Suprapubic skin (tissue), 4 donors: ENCODE results near the gene COL25A1. TPM values are rescaled to one million over a fixed set of nuclear protein-coding genes. Genes with fewer than 3 reads are reported as not detected.
"Not testable (repeated sequence)": the region's sequence is repeated elsewhere in the genome, so short reads cannot be mapped to it uniquely, and the experiment has no call there.

ENCODE experiments used
- DNase-seq, 2 donors: peaks; one replicate each; pipeline ENCODE4 v3.0.0-alpha.2; 2019; ENCODE audit warnings: low spot score in 2 of 2
- H3K27ac ChIP-seq: fragments of 200-600 bp; sonication (generic); one replicate; pipeline ENCODE4 v1.5.1; 2019
- H3K27me3 ChIP-seq: fragments of 200-600 bp; sonication (generic); one replicate; pipeline ENCODE4 v1.5.1; 2019
- H3K36me3 ChIP-seq: fragments of 200-600 bp; sonication (generic); one replicate; pipeline ENCODE4 v1.5.1; 2019
- H3K4me1 ChIP-seq: fragments of 200-600 bp; sonication (generic); one replicate; pipeline ENCODE4 v1.5.1; 2019
- H3K4me3 ChIP-seq: fragments of 200-600 bp; sonication (generic); one replicate; pipeline ENCODE4 v1.5.1; 2019; ENCODE audit warnings: mild to moderate bottlenecking
- H3K9me3 ChIP-seq: fragments of 200-600 bp; sonication (generic); one replicate; pipeline ENCODE4 v1.5.1; 2019
- EP300 ChIP-seq: sonication (generic); formaldehyde crosslinking; IDR thresholded peaks from one replicate; pipeline ENCODE4 v1.6.1; 2017; ENCODE audit warnings: antibody characterized with exemption
- POLR2A ChIP-seq, 2 donors: fragments of 450-650 bp; IDR thresholded peaks; one replicate each; pipeline ENCODE4 v1.6.1; 2017; ENCODE audit warnings: antibody characterized with exemption in 2 of 2, mild to moderate bottlenecking in 2 of 2, moderate library complexity in 2 of 2
- POLR2AphosphoS5 ChIP-seq, 3 donors: sonication (generic); formaldehyde crosslinking; IDR thresholded peaks; one replicate each; pipeline ENCODE4 v1.6.1; 2017; ENCODE audit warnings: antibody characterized with exemption in 3 of 3
- WGBS: methylation state at CpG from one replicate; pipeline ENCODE4 v1.1.5; 2018; 5-methylcytosine and 5-hydroxymethylcytosine counted together
- total RNA-seq, 4 donors: library from RNA; depleted of rRNA; stranded (reverse); fragments of >200 nt; gene quantifications; one replicate each; pipeline ENCODE4 v1.1.0, GENCODE V29; 2016
- TF ChIP-seq, protein P1 (sequence below), 2 donors: fragments of 200-600 bp in 1 of 2; fragments of 450-650 bp in 1 of 2; sonication (generic) in 1 of 2; IDR thresholded peaks; one replicate each; pipeline ENCODE4 v1.5.1; 2016 to 2019; ENCODE audit warnings: antibody characterized with exemption in 2 of 2, mild to moderate bottlenecking in 1 of 2, moderate library complexity in 1 of 2

COL25A1 gene
- total RNA-seq, 4 donors from 2014 or later: 0.30 to 1.4 (median 1.0) TPM

- DNase-seq: no peak
- no peaks in the 10 kb centered on the region for H3K9me3 ChIP-seq
- H3K4me3 ChIP-seq: no peak overlapping the region
- H3K27ac ChIP-seq: no peak overlapping the region
- TF ChIP-seq, protein P1, sequence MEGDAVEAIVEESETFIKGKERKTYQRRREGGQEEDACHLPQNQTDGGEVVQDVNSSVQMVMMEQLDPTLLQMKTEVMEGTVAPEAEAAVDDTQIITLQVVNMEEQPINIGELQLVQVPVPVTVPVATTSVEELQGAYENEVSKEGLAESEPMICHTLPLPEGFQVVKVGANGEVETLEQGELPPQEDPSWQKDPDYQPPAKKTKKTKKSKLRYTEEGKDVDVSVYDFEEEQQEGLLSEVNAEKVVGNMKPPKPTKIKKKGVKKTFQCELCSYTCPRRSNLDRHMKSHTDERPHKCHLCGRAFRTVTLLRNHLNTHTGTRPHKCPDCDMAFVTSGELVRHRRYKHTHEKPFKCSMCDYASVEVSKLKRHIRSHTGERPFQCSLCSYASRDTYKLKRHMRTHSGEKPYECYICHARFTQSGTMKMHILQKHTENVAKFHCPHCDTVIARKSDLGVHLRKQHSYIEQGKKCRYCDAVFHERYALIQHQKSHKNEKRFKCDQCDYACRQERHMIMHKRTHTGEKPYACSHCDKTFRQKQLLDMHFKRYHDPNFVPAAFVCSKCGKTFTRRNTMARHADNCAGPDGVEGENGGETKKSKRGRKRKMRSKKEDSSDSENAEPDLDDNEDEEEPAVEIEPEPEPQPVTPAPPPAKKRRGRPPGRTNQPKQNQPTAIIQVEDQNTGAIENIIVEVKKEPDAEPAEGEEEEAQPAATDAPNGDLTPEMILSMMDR (IDR thresholded peaks at IDR 0.05): no peak
- no peak for TF ChIP-seq POLR2AphosphoS5 (IDR thresholded peaks at IDR 0.05)
- TF ChIP-seq POLR2A (IDR thresholded peaks at IDR 0.05): no peak
- no peak for TF ChIP-seq EP300
- no peaks in the 10 kb centered on the region for H3K36me3 ChIP-seq
- no peaks in the 10 kb centered on the region for H3K27me3 ChIP-seq
- WGBS: 80% methylated on average over 5 of the region's 5 CpGs
- H3K4me1 ChIP-seq: no peaks in the 10 kb centered on the region
Observed at GRCh38 chr4:108988464-108989195, 313.8 kb downstream of the COL25A1 start.

DNA sequence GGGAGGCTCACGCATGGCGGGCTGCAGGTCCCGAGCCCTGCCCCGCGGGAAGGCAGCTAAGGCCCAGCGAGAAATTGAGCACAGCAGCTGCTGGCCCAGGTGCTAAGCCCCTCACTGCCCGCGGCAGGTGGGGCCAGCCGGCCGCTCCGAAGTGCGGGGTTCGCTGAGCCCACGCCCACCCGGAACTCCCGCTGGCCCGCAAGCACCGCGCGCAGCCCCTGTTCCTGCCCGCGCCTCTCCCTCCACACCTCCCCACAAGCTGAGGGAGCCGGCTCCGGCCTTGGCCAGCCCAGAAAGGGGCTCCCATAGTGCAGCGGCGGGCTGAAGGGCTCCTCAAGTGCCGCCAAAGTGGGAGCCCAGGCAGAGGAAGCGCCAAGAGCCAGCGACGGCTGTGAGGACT, 318.0 kb downstream of the COL25A1 start:
- not testable (repeated sequence) for H3K9me3 ChIP-seq, H3K4me3 ChIP-seq, H3K27ac ChIP-seq, DNase-seq, H3K4me1 ChIP-seq, H3K36me3 ChIP-seq, H3K27me3 ChIP-seq
- 96% methylated on average over 16 of the region's 30 CpGs for WGBS

- no peak overlapping the region for H3K27ac ChIP-seq
- H3K27me3 ChIP-seq: no peaks in the 10 kb centered on the region
- no peaks in the 10 kb centered on the region for H3K36me3 ChIP-seq
- H3K9me3 ChIP-seq: no peaks in the 10 kb centered on the region
- H3K4me1 ChIP-seq: no peaks in the 10 kb centered on the region
- no peak overlapping the region for H3K4me3 ChIP-seq
- 64% methylated on average over 6 of the region's 6 CpGs for WGBS
- no peak for DNase-seq
- TF ChIP-seq EP300 (no peak), POLR2A (IDR thresholded peaks at IDR 0.05) (no peak), POLR2AphosphoS5 (IDR thresholded peaks at IDR 0.05) (no peak)
- TF ChIP-seq, protein P1 (IDR thresholded peaks at IDR 0.05): no peak
Observed at GRCh38 chr4:108982402-108983185, 319.9 kb downstream of the COL25A1 start.

GRCh38 chr4:108980455-108981239, 321.8 kb downstream of the COL25A1 start:
- TF ChIP-seq, protein P1 (IDR thresholded peaks at IDR 0.05): no peak
- no peak for TF ChIP-seq POLR2A (IDR thresholded peaks at IDR 0.05)
- TF ChIP-seq POLR2AphosphoS5 (IDR thresholded peaks at IDR 0.05): no peak

DNA sequence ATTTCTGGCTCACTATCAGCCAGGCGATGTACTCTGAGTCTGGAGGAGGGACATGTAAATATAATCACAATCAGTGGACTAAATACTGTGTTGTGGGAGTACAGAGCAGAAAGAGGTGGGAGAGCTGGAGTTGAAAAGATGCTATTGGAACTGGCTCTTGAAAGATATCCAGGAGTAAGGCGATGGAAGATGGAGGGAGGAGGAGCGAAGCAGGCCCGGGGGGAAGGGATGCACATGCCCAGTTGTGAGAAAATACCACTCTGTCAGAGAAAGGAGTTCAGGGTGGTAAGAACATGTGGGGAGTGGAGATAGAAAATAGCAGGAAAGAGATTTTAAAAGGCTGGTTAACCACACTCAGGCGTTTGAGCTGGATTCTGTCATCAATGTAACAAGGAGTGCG, 322.7 kb downstream of the COL25A1 start:
- WGBS: 80% methylated on average over 6 of the region's 6 CpGs
- DNase-seq: no peak

More at GRCh38 chr4:108980455-108981239, 321.8 kb downstream of the COL25A1 start:
- H3K4me3 ChIP-seq: no peak overlapping the region
- H3K4me1 ChIP-seq: no peaks in the 10 kb centered on the region
- 84% methylated on average over 10 of the region's 10 CpGs for WGBS
- H3K27ac ChIP-seq: no peak overlapping the region
- H3K36me3 ChIP-seq: no peaks in the 10 kb centered on the region
- DNase-seq: no peak
- no peaks in the 10 kb centered on the region for H3K27me3 ChIP-seq
- no peaks in the 10 kb centered on the region for H3K9me3 ChIP-seq

More for the DNA sequence above, 322.7 kb downstream of the COL25A1 start:
- Histone ChIP-seq H3K27me3 (no peaks in the 10 kb centered on the region), H3K27ac (no peak overlapping the region), H3K4me3 (no peak overlapping the region), H3K36me3 (no peaks in the 10 kb centered on the region), H3K4me1 (no peaks in the 10 kb centered on the region), H3K9me3 (no peaks in the 10 kb centered on the region)
- TF ChIP-seq POLR2A (IDR thresholded peaks at IDR 0.05): no peak
- TF ChIP-seq, protein P1 (IDR thresholded peaks at IDR 0.05): no peak
- no peak for TF ChIP-seq EP300
- no peak for TF ChIP-seq POLR2AphosphoS5 (IDR thresholded peaks at IDR 0.05)
